Mesothelial cell of epicardium (in vitro differentiated cells): ENCODE data around the gene VIPR1. TPM values are rescaled to one million over a fixed set of nuclear protein-coding genes. Genes with fewer than 3 reads are reported as not detected.

Source experiments
- DNase-seq, 2 experiments: peaks; one replicate each; pipeline ENCODE4 v3.0.0; 2021; ENCODE audit warnings: low spot score in 2 of 2; ENCODE audit not compliant: unreplicated experiment in 2 of 2
- H3K27ac Mint-ChIP-seq: 2 replicates; pipeline ENCODE4 v1.8.0; 2021; ENCODE audit warnings: mixed read lengths
- H3K27me3 Mint-ChIP-seq: 2 replicates; pipeline ENCODE4 v1.8.0; 2021; ENCODE audit warnings: low read depth, mixed read lengths
- H3K36me3 Mint-ChIP-seq: 2 replicates; pipeline ENCODE4 v1.8.0; 2021; ENCODE audit warnings: mixed read lengths
- H3K4me1 Mint-ChIP-seq: 2 replicates; pipeline ENCODE4 v1.8.0; 2021; ENCODE audit warnings: mixed read lengths
- H3K4me3 Mint-ChIP-seq: 2 replicates; pipeline ENCODE4 v1.8.0; 2021; ENCODE audit warnings: mild to moderate bottlenecking, moderate library complexity, mixed read lengths
- H3K9me3 Mint-ChIP-seq: 2 replicates; pipeline ENCODE4 v1.8.0; 2021; ENCODE audit warnings: mixed read lengths
- CTCF ChIP-seq: fragments of 200-600 bp; sonication (generic); IDR thresholded peaks from one replicate; pipeline ENCODE4 v1.5.0; 2021; ENCODE audit warnings: antibody characterized with exemption; ENCODE audit not compliant: unreplicated experiment
- total RNA-seq: library from RNA; stranded (reverse); gene quantifications from 3 replicates; pipeline ENCODE4 v1.2.1, GENCODE V29; 2021

VIPR1 gene
- total RNA-seq, 1 donor from 2014 or later: 2.3 TPM

GRCh38 chr3:42495393-42495792 is 7.0 kb upstream of the VIPR1 start:
- Mint-ChIP-seq H3K9me3 (no peaks in the 10 kb centered on the region), H3K4me1 (peaks cover 18% of the 10 kb centered on the region), H3K36me3 (no peaks in the 10 kb centered on the region), H3K27ac (no peak overlapping the region), H3K4me3 (no peak overlapping the region), H3K27me3 (peaks cover 30% of the 10 kb centered on the region)
- TF ChIP-seq CTCF: no peak
- DNase-seq: peak in 1 of 2 experiments; percentile 16

DNA sequence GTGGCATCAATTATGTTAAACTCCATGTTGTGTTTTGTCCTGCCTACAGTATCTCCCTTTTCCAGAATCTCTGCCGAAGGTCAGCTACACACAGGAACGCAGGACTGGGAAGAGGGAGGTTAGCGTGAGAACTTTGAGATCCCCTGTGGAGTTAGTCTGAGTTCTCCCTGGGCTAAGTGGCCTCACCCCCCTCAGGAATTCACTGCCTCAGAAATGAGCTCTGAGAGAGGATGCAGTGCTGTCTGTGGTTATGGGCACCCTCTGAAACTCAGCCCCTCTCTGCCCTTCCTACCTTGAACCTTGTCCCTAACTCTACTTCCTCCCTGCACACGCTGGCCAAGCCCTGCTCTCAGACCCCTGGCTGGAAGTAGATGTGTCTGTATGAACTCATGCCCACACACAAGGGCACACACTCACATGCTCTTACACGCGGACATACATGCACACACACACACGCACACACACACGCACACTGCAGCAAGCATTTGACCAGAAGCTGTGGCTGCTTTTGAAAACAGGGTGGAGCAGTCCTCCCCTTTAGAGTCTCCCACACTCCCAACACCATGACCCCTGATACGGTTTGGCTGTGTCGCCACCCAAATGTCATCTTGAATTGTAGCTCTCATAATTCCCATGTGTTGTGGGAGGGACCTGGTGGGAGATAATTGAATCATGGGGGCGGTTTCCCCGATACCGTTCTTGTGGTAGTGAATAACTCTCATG is 5.3 kb upstream of the VIPR1 start:
- Mint-ChIP-seq H3K36me3 (no peaks in the 10 kb centered on the region), H3K4me1 (peaks cover 28% of the 10 kb centered on the region), H3K9me3 (no peaks in the 10 kb centered on the region), H3K27me3 (peaks cover 43% of the 10 kb centered on the region), H3K4me3 (no peak overlapping the region), H3K27ac (peak overlapping the region; percentile 66)
- DNase-seq: peak in 1 of 2 experiments; percentile 39
- no peak for TF ChIP-seq CTCF

GRCh38 chr3:42498034-42498433 is 4.4 kb upstream of the VIPR1 start:
- TF ChIP-seq CTCF: no peak
- no peak overlapping the region for H3K4me3 Mint-ChIP-seq
- no peaks in the 10 kb centered on the region for H3K9me3 Mint-ChIP-seq
- H3K4me1 Mint-ChIP-seq: peaks cover 32% of the 10 kb centered on the region
- peaks cover 47% of the 10 kb centered on the region for H3K27me3 Mint-ChIP-seq
- DNase-seq: peak in 1 of 2 experiments; percentile 3
- H3K36me3 Mint-ChIP-seq: no peaks in the 10 kb centered on the region
- H3K27ac Mint-ChIP-seq: no peak overlapping the region

- Mint-ChIP-seq H3K9me3 (no peaks in the 10 kb centered on the region), H3K27me3 (peaks cover 56% of the 10 kb centered on the region), H3K4me1 (peaks cover 33% of the 10 kb centered on the region), H3K36me3 (no peaks in the 10 kb centered on the region), H3K27ac (no peak overlapping the region), H3K4me3 (no peak overlapping the region)
- DNase-seq: peak in 1 of 2 experiments; percentile 32
- TF ChIP-seq CTCF: no peak
Observed at GRCh38 chr3:42498791-42499477, 3.5 kb upstream of the VIPR1 start.

- H3K9me3 Mint-ChIP-seq: no peaks in the 10 kb centered on the region
- H3K36me3 Mint-ChIP-seq: no peaks in the 10 kb centered on the region
- H3K4me1 Mint-ChIP-seq: peaks cover 33% of the 10 kb centered on the region
- no peak for TF ChIP-seq CTCF
- no peak overlapping the region for H3K4me3 Mint-ChIP-seq
- H3K27me3 Mint-ChIP-seq: peaks cover 61% of the 10 kb centered on the region
- DNase-seq: peak in 1 of 2 experiments; percentile 1
- no peak overlapping the region for H3K27ac Mint-ChIP-seq
Observed at GRCh38 chr3:42499478-42499871, 3.0 kb upstream of the VIPR1 start.
